A673 (cell line): ENCODE measurements around the gene APOA4.

Experiments
- EZH2 ChIP-seq: fragments of 200-600 bp; sonication (generic); IDR thresholded peaks from 2 replicates; pipeline ENCODE4 v1.6.1; 2017; ENCODE audit warnings: borderline replicate concordance, low read depth, mild to moderate bottlenecking, mixed read lengths, antibody characterized with exemption, low read length; ENCODE audit not compliant: poor library complexity, severe bottlenecking
- TF ChIP-seq, protein P1 (sequence below): fragments of 300-800, 200-600 bp; sonication (generic); conservative IDR thresholded peaks from 2 replicates; pipeline ENCODE4 v1.5.1; 2017; ENCODE audit warnings: low read depth, mild to moderate bottlenecking, antibody characterized with exemption, low read length, moderate library complexity, mixed read lengths

DNA sequence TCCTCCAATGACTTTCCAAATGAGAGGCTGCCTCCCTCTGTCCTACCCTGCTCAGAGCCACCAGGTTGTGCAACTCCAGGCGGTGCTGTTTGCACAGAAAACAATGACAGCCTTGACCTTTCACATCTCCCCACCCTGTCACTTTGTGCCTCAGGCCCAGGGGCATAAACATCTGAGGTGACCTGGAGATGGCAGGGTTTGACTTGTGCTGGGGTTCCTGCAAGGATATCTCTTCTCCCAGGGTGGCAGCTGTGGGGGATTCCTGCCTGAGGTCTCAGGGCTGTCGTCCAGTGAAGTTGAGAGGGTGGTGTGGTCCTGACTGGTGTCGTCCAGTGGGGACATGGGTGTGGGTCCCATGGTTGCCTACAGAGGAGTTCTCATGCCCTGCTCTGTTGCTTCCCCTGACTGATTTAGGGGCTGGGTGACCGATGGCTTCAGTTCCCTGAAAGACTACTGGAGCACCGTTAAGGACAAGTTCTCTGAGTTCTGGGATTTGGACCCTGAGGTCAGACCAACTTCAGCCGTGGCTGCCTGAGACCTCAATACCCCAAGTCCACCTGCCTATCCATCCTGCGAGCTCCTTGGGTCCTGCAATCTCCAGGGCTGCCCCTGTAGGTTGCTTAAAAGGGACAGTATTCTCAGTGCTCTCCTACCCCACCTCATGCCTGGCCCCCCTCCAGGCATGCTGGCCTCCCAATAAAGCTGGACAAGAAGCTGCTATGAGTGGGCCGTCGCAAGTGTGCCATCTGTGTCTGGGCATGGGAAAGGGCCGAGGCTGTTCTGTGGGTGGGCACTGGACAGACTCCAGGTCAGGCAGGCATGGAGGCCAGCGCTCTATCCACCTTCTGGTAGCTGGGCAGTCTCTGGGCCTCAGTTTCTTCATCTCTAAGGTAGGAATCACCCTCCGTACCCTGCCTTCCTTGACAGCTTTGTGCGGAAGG is 9.5 kb upstream of the APOA4 start:
- TF ChIP-seq, protein P1, sequence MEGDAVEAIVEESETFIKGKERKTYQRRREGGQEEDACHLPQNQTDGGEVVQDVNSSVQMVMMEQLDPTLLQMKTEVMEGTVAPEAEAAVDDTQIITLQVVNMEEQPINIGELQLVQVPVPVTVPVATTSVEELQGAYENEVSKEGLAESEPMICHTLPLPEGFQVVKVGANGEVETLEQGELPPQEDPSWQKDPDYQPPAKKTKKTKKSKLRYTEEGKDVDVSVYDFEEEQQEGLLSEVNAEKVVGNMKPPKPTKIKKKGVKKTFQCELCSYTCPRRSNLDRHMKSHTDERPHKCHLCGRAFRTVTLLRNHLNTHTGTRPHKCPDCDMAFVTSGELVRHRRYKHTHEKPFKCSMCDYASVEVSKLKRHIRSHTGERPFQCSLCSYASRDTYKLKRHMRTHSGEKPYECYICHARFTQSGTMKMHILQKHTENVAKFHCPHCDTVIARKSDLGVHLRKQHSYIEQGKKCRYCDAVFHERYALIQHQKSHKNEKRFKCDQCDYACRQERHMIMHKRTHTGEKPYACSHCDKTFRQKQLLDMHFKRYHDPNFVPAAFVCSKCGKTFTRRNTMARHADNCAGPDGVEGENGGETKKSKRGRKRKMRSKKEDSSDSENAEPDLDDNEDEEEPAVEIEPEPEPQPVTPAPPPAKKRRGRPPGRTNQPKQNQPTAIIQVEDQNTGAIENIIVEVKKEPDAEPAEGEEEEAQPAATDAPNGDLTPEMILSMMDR, result no peak
- TF ChIP-seq EZH2, result no peak
